ENCODE data around the gene SLC23A1. TPM values are rescaled to one million over a fixed set of nuclear protein-coding genes. Genes with fewer than 3 reads are reported as not detected.

The SLC23A1 gene
- total RNA-seq, 4 donors from 2014 or later = 1.5 to 4.1 (median 2.6) TPM

GRCh38 chr5:139341187-139341688, 41.9 kb downstream of the SLC23A1 start:
- 1 to 2% methylated on average over 17 of the region's 17 CpGs for WGBS, 2 donors
- H3K4me3 ChIP-seq (ENCODE audit: low read depth, poor library complexity, severe bottlenecking) = peak overlapping the region; percentile 85
- no peak for DNase-seq (ENCODE audit: low spot score in 2 of 2)
- intact Hi-C loops (cut with DNase I; ENCODE audit: low total_unique reads) = no loop called here
- TF ChIP-seq CTCF (IDR thresholded peaks at IDR 0.05) = peak in 1 of 3 donors; percentile 43
- no peak for TF ChIP-seq POLR2A (IDR thresholded peaks at IDR 0.05)

- WGBS, 2 donors = 82 to 84% methylated on average over 2 of the region's 2 CpGs
- H3K4me3 ChIP-seq (ENCODE audit: low read depth, poor library complexity, severe bottlenecking) = no peak overlapping the region
- intact Hi-C loops (cut with DNase I; ENCODE audit: low total_unique reads) = no loop called here
- no peak for DNase-seq (ENCODE audit: low spot score in 2 of 2)
- no peak for TF ChIP-seq POLR2A (IDR thresholded peaks at IDR 0.05)
- TF ChIP-seq CTCF (IDR thresholded peaks at IDR 0.05) = no peak
These were observed 43.0 kb downstream of the SLC23A1 start for GRCh38 chr5:139340051-139340450.

GRCh38 chr5:139335811-139336210, 47.3 kb downstream of the SLC23A1 start:
- no peak for DNase-seq (ENCODE audit: low spot score in 2 of 2)
- intact Hi-C loops (cut with DNase I; ENCODE audit: low total_unique reads) = no loop called here
- WGBS, 2 donors = 62 to 63% methylated on average over 6 of the region's 6 CpGs
- no peak for TF ChIP-seq CTCF (IDR thresholded peaks at IDR 0.05)
- no peak for TF ChIP-seq POLR2A (IDR thresholded peaks at IDR 0.05)
- H3K4me3 ChIP-seq (ENCODE audit: low read depth, poor library complexity, severe bottlenecking) = no peak overlapping the region

Other genes with a start within 250 kb of the SLC23A1 start
- 10 to 100 TPM; 35.1 to 45.4 (median 39.3) TPM for gene SIL1, start 184.9 kb downstream of the SLC23A1 start, total RNA-seq
- 100 to 1,000 TPM; 108 to 135 (median 122) TPM for gene MATR3, start 89.6 kb downstream of the SLC23A1 start, total RNA-seq
- gene PAIP2, start 41.4 kb downstream of the SLC23A1 start, total RNA-seq = 10 to 100 TPM; 47.4 to 81.5 (median 64.7) TPM
- gene MZB1, start 6.6 kb upstream of the SLC23A1 start, total RNA-seq = not detected
- under 1 TPM; 0.25 to 0.47 (median 0.33) TPM for gene PROB1, start 11.8 kb upstream of the SLC23A1 start, total RNA-seq
- gene SPATA24, start 20.8 kb upstream of the SLC23A1 start, total RNA-seq = 1 to 10 TPM in 1 of 4 donors, under 1 TPM in 2, not detected in 1; 0.65 to 1.4 (median 0.71) TPM
- gene DNAJC18, start 56.2 kb upstream of the SLC23A1 start, total RNA-seq = 1 to 10 TPM; 1.6 to 5.9 (median 3.5) TPM
- gene ECSCR, start 79.4 kb upstream of the SLC23A1 start, total RNA-seq = 10 to 100 TPM in 2 of 4 donors, 1 to 10 TPM in 2; 1.4 to 15.0 (median 9.3) TPM
- gene SMIM33, start 87.7 kb upstream of the SLC23A1 start, total RNA-seq = not detected
- 10 to 100 TPM in 3 of 4 donors, 1 to 10 TPM in 1; 5.8 to 28.2 (median 11.0) TPM for gene STING1, start 99.5 kb upstream of the SLC23A1 start, total RNA-seq
- 10 to 100 TPM; 80.0 to 99.8 (median 85.0) TPM for gene UBE2D2, start 178.0 kb upstream of the SLC23A1 start, total RNA-seq